A172 (cell line): ENCODE data around the gene SIRT6. TPM values are rescaled to one million over a fixed set of nuclear protein-coding genes. Genes with fewer than 3 reads are reported as not detected.
"Not testable (repeated sequence)": the region's sequence is repeated elsewhere in the genome, so short reads cannot be mapped to it uniquely, and the experiment has no call there.

ENCODE experiments used
- DNase-seq: peaks from one replicate; pipeline ENCODE4 v3.0.0-alpha.2; 2015; ENCODE audit warnings: low spot score
- total RNA-seq: library from RNA; depleted of rRNA; stranded (reverse); fragments of >200 nt; shearing (Covaris generic); gene quantifications from 2 replicates; pipeline ENCODE4 v1.2.3, GENCODE V29; 2014

SIRT6 gene
- total RNA-seq, 1 experiment from 2014 or later, result 35.5 TPM

GRCh38 chr19:4174895-4175668 is 7.3 kb downstream of the SIRT6 start:
- DNase-seq, result no peak

GRCh38 chr19:4174213-4174894 is 8.0 kb downstream of the SIRT6 start:
- no peak for DNase-seq

- DNase-seq, result no peak
Measured at GRCh38 chr19:4173479-4174212, 8.7 kb downstream of the SIRT6 start.

GRCh38 chr19:4172861-4173473 is 9.4 kb downstream of the SIRT6 start:
- peak; percentile 38 for DNase-seq

GRCh38 chr19:4171676-4172075 is 10.7 kb downstream of the SIRT6 start:
- DNase-seq, result no peak

- DNase-seq, result no peak
Measured at GRCh38 chr19:4164262-4164661, 18.1 kb downstream of the SIRT6 start.

GRCh38 chr19:4161415-4162077 is 20.8 kb downstream of the SIRT6 start:
- DNase-seq, result no peak

GRCh38 chr19:4157971-4158370 is 24.4 kb downstream of the SIRT6 start:
- DNase-seq, result not testable (repeated sequence)

- DNase-seq, result no peak
Measured at GRCh38 chr19:4157164-4157563, 25.2 kb downstream of the SIRT6 start.

- no peak for DNase-seq
Measured at GRCh38 chr19:4154571-4155312, 27.6 kb downstream of the SIRT6 start.

GRCh38 chr19:4152241-4152998 is 29.9 kb downstream of the SIRT6 start:
- no peak for DNase-seq

- DNase-seq, result no peak
Measured at GRCh38 chr19:4151623-4152022, 30.7 kb downstream of the SIRT6 start.

GRCh38 chr19:4149518-4150288 is 32.7 kb downstream of the SIRT6 start:
- no peak for DNase-seq

- DNase-seq, result peak; percentile 86
Measured at GRCh38 chr19:4144666-4145249, 37.6 kb downstream of the SIRT6 start.

GRCh38 chr19:4142916-4143315 is 39.4 kb downstream of the SIRT6 start:
- DNase-seq, result not testable (repeated sequence)

- DNase-seq, result peak; percentile 85
Measured at GRCh38 chr19:4140237-4140711, 42.1 kb downstream of the SIRT6 start.

- DNase-seq, result peak; percentile 60
Measured at GRCh38 chr19:4139614-4140236, 42.6 kb downstream of the SIRT6 start.

- DNase-seq, result no peak
Measured at GRCh38 chr19:4138445-4138844, 43.9 kb downstream of the SIRT6 start.
